ENCODE measurements around the gene NHEJ1.

Gene NHEJ1

GRCh38 chr2:219118504-219118903, 42.1 kb downstream of the NHEJ1 start:
- peak overlapping the region; percentile 97 for H3K27ac ChIP-seq
- TF ChIP-seq CTCF (conservative IDR thresholded peaks at IDR 0.05): no peak

- no peak for TF ChIP-seq CTCF (conservative IDR thresholded peaks at IDR 0.05)
- peak overlapping the region; percentile 97 for H3K27ac ChIP-seq
These were observed 43.6 kb downstream of the NHEJ1 start for GRCh38 chr2:219116776-219117646.

GRCh38 chr2:219112651-219113338, 47.8 kb downstream of the NHEJ1 start:
- TF ChIP-seq CTCF (conservative IDR thresholded peaks at IDR 0.05): no peak
- peak overlapping the region; percentile 97 for H3K27ac ChIP-seq

GRCh38 chr2:219112062-219112406, 48.6 kb downstream of the NHEJ1 start:
- no peak for TF ChIP-seq CTCF (conservative IDR thresholded peaks at IDR 0.05)
- H3K27ac ChIP-seq: peak overlapping the region; percentile 97

- no peak for TF ChIP-seq CTCF (conservative IDR thresholded peaks at IDR 0.05)
These were observed 49.1 kb downstream of the NHEJ1 start for GRCh38 chr2:219111375-219112061.

GRCh38 chr2:219109471-219109870, 51.1 kb downstream of the NHEJ1 start:
- TF ChIP-seq CTCF (conservative IDR thresholded peaks at IDR 0.05): no peak
- peak overlapping the region; percentile 97 for H3K27ac ChIP-seq

More at GRCh38 chr2:219111375-219112061, 49.1 kb downstream of the NHEJ1 start:
- H3K27ac ChIP-seq: peak overlapping the region; percentile 97

GRCh38 chr2:219107758-219108157, 52.9 kb downstream of the NHEJ1 start:
- H3K27ac ChIP-seq: no peak overlapping the region; the same call in 1 of the 2 replicates
- no peak for TF ChIP-seq CTCF (conservative IDR thresholded peaks at IDR 0.05)
